ENCODE data around the gene GPRC5B.

Gene GPRC5B

GRCh38 chr16:19909750-19910322 lies 25.2 kb upstream of the GPRC5B start:
- no peak overlapping the region for H3K27ac ChIP-seq
- TF ChIP-seq ZFX (IDR thresholded peaks at IDR 0.05) (no peak), CTCF (conservative IDR thresholded peaks at IDR 0.05) (no peak)

- no peak for TF ChIP-seq CTCF (conservative IDR thresholded peaks at IDR 0.05)
- TF ChIP-seq ZFX (IDR thresholded peaks at IDR 0.05): no peak
- no peak overlapping the region for H3K27ac ChIP-seq
Measured at GRCh38 chr16:19908921-19909320, 24.3 kb upstream of the GPRC5B start.

GRCh38 chr16:19907161-19907992 lies 22.7 kb upstream of the GPRC5B start:
- TF ChIP-seq CTCF (conservative IDR thresholded peaks at IDR 0.05) (peak; percentile 95), ZFX (IDR thresholded peaks at IDR 0.05) (no peak)
- no peak overlapping the region for H3K27ac ChIP-seq

GRCh38 chr16:19901164-19901563 lies 16.5 kb upstream of the GPRC5B start:
- TF ChIP-seq ZFX (IDR thresholded peaks at IDR 0.05) (no peak), CTCF (conservative IDR thresholded peaks at IDR 0.05) (no peak)
- no peak overlapping the region for H3K27ac ChIP-seq

GRCh38 chr16:19899605-19899955 lies 14.9 kb upstream of the GPRC5B start:
- no peak overlapping the region for H3K27ac ChIP-seq
- peak; percentile 72 for TF ChIP-seq CTCF (conservative IDR thresholded peaks at IDR 0.05)
- no peak for TF ChIP-seq ZFX (IDR thresholded peaks at IDR 0.05)

- TF ChIP-seq CTCF (conservative IDR thresholded peaks at IDR 0.05) (peak; percentile 90), ZFX (IDR thresholded peaks at IDR 0.05) (no peak)
- H3K27ac ChIP-seq: no peak overlapping the region
Measured at GRCh38 chr16:19898924-19899604, 14.4 kb upstream of the GPRC5B start.

- no peak overlapping the region for H3K27ac ChIP-seq
- no peak for TF ChIP-seq CTCF (conservative IDR thresholded peaks at IDR 0.05)
- TF ChIP-seq ZFX (IDR thresholded peaks at IDR 0.05): no peak
Measured at GRCh38 chr16:19898166-19898565, 13.5 kb upstream of the GPRC5B start.
